Fibroblast of the conjunctiva (primary cell): Measurements from ENCODE around the gene RAD18.

ENCODE experiments used
- DNase-seq: peaks from one replicate; pipeline ENCODE4 v3.0.0-alpha.2; 2010; ENCODE audit warnings: low read depth

RAD18 gene

DNA sequence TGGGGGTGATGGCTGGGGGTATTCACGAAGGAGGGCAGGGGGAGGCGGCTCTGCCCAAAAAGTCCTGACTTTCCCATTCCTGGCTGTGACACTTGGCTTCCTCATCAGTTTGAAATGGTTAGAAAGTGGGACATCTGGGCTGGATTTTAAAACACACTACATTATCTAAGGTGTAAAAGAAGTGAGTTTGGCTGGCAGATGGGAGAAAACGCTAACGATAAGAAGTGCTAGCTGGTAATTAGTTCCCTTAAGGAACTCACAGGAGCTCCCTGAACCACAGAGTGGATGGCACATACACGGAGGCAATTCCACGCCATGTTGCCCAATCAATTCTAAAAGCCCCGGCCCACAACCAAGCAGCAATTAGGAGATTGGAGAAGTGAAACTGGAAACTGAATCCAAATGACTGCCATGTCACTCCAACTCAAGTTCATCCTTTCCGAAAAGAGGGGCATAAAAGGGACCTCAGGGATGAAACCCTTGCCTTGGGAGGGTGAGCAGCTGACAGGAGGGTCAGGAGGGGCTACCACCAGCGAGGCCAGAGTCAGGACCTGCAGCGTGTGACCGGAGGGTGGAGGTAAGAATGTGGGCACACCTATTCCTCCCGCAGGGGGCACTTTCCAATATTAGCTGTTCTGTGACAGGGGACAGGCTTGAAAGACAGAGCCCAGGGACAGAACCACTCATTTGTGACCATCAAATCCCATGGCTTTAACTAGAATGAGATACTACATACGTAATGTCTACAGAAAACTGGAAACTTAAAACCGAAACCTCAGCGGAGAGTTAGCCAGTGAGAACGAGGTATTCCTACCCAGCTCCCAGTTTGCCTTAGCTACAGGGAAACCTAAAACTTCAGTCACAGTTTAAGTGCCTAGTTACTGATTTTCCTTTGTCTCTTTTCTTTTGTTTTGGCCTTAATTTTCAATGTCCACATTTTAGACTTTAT lies 98.6 kb downstream of the RAD18 start:
- no peak for DNase-seq

DNA sequence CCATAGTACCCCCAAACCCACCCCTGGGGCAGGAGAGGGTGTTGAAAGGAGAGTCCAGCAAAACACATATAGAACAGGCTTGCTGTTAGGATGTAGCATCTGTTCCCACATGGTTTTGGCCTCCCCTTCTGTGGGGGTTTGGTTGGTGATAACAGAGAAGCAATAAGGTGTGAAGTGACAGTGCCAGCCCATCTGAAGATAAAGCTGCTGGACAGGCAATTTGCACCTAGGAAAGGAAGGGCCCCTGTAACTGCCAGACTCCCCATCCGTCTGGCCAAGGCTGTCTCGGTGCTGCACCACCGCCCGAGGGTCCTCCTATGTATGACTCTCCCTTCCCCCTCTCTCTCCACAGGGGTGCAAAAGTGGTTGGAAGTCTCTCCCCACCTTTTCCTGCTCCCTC lies 99.4 kb downstream of the RAD18 start:
- no peak for DNase-seq

GRCh38 chr3:8857720-8858367 lies 105.4 kb downstream of the RAD18 start:
- DNase-seq = no peak

GRCh38 chr3:8856721-8857120 lies 106.6 kb downstream of the RAD18 start:
- DNase-seq = no peak

- no peak for DNase-seq
Observed at GRCh38 chr3:8856071-8856470, 107.2 kb downstream of the RAD18 start.

DNA sequence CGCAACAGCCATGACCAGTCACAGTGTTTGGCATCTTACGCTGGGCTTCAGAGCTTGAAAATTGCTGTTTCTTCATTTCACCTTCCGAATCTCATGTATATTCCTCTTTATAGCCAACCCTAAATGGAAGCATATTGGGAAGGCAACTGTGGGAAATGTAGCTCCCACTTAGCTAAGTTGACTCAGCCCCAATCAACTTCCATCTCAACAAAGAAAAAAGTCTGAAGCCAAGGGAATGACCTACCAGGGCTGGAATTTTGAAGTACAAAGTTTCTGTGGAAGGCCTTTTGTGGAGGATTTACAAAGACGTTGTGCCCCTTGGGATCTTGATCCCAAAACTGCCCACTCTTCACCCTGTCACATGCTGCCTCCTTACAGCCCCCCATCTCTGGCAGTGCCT lies 108.6 kb downstream of the RAD18 start:
- no peak for DNase-seq

DNA sequence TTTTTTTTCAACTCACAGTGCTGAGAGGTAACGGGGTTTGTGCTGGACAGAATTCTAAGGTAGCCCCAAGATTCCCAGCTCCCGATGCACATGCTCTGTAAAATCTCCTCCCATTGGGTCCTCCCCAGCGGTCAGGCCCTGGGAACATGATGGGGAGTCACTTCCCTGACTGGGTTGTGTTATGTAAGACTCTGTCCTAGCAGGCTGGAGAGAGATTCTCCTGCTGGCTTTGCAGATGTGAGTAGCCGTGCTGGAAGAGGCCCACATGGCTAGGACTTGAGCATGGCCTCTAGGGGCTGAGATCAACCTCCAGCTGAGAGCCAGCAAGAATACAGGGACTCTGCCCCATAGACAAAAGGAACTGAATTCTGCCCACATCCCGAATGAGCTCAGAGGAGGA lies 110.2 kb downstream of the RAD18 start:
- no peak for DNase-seq

- no peak for DNase-seq
Observed at GRCh38 chr3:8852511-8852910, 110.8 kb downstream of the RAD18 start.

DNA sequence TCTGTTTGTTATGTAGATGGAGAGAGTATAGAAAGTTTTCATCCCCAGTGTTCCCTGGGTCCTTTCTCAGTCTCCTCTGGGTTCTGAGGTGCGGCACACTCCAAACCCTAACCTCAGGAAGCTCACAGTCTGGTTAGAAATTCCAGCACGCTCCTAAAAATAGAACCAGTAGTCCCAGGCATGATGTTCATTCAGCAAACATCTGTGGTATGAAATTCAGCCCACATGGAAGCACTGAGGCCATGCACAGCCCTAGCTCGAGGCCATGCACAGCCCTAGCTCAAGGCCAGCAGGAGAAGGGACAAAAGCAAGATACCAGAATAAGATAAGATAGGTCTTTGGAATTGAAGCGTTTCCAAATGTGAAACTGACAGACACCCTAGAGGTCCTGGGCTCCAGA lies 111.6 kb downstream of the RAD18 start:
- peak; percentile 38 for DNase-seq

DNA sequence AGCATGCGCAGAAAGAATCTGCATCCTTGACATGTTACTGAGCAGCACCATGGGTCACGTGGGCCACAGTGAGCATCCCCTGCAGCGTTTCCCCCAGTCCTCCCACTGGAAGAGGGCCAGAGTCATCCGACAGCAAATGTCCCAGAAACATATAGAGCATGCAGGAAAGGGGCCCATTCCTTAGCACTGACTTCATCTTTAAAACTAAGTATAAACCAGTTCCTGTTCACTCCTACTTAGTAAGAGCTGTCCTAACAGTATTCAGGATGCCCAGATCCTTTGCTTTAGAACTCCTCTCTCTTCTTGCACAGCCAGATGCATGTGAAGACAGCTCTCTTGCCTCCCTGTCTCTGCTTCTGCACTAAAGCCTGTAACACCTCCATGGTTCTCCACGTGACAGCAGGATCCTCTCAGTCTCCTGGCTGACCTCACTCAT lies 114.6 kb downstream of the RAD18 start:
- no peak for DNase-seq

- no peak for DNase-seq
Observed at GRCh38 chr3:8847317-8847716, 116.0 kb downstream of the RAD18 start.

GRCh38 chr3:8846176-8846575 lies 117.1 kb downstream of the RAD18 start:
- DNase-seq = no peak

DNA sequence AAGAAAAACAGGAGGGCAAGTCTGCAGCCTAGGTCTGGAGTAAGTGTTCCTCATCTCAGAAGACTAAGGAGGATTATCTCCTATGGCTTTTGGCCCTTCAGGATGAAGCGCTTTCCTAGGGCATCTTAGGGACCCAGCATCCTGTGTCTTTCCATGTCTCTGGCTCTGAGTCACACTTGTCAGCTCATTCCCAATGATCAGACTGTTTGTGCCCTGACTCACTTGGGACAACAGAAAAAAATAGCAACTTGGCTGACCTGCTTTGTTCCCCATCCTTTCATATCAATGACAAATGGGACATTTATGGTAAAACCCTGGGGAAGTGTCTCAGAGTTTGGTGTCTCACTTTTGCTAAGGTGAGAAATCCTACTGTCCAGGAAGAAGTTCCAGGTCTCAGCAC lies 117.6 kb downstream of the RAD18 start:
- DNase-seq = no peak

DNA sequence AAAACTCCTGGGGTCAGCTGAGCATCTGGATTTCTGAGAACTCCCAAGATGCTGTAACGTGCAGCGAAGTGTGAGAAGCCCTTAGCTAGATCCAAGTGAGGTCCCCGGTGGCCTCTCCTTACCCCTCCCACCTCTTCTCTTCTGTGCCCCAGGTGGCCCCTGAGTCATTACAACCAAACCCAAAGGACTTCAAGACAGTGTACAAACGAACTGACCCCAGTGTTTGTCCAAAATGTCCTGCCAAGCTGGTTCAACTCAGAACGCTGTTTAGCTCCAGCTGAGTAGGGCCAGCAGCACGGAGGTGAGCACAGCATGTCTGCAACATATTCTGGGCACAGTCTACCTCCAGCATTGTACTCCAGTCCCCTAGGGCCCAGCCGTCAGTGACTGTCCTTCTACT lies 119.9 kb downstream of the RAD18 start:
- DNase-seq = no peak

GRCh38 chr3:8842293-8842692 lies 121.0 kb downstream of the RAD18 start:
- no peak for DNase-seq

- DNase-seq = no peak
Observed at GRCh38 chr3:8841472-8841871, 121.8 kb downstream of the RAD18 start.

DNA sequence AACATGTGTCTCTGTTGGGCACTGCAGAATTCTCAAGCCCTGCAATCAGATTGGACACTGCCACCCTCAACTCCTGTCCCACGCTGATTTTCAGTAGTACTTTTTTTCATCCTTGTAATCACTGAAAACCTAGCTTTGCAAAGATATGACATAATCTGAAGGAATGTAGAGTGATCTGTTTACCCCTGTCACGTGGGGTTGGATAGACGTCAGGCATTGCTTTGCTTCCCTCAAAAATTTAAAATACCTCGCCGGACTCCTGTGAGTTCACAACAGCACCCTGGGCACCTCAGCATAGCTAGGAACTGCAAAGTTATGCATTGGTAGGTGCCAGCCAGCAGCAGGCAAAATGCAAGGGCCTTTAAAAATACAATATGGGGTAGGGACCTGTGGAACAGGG lies 122.7 kb downstream of the RAD18 start:
- no peak for DNase-seq

- DNase-seq = no peak
Observed at GRCh38 chr3:8839607-8840325, 123.5 kb downstream of the RAD18 start.

GRCh38 chr3:8838765-8839423 lies 124.4 kb downstream of the RAD18 start:
- DNase-seq = no peak

GRCh38 chr3:8838234-8838633 lies 125.0 kb downstream of the RAD18 start:
- DNase-seq = no peak

DNA sequence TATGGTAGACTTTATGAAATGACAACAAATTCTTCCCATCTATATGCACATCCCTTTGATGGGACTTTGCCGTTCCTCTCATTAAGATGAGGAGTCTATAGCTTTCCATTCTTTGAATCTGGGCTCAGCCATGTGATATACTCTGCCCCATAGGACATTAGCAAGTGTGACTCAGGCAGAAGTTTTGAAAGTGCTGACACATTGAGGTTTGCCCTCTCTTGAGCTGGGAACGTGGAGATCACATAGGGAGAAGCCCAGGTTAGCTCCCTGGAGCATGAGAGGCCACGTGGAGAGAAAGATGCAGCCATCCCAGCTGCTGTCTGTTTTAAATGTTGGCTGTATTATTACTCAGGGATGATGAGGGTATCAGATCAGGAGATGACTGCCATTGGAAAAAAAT lies 126.1 kb downstream of the RAD18 start:
- DNase-seq = peak; percentile 35

DNA sequence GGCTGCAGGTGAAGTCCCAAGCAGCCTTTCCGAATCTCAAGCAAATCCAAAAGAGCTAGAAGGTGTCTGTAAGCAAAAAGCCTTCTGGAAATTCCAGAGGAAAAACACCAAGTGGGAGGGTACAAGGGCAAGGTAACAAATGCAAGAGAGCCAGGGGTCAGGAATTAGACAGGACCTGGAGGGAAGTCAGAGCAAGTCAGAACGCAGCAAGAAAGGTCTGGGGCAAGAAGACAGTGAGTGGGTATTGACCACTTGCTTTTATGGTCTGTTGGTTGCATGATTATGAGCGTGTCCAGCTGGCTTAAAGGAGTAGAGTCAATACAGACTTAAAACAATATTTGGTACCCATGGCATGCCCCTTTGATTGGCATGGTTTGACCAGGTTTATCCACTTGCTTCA lies 127.2 kb downstream of the RAD18 start:
- DNase-seq = no peak
